ENCODE measurements around the gene MYOM1.

MYOM1 gene

DNA sequence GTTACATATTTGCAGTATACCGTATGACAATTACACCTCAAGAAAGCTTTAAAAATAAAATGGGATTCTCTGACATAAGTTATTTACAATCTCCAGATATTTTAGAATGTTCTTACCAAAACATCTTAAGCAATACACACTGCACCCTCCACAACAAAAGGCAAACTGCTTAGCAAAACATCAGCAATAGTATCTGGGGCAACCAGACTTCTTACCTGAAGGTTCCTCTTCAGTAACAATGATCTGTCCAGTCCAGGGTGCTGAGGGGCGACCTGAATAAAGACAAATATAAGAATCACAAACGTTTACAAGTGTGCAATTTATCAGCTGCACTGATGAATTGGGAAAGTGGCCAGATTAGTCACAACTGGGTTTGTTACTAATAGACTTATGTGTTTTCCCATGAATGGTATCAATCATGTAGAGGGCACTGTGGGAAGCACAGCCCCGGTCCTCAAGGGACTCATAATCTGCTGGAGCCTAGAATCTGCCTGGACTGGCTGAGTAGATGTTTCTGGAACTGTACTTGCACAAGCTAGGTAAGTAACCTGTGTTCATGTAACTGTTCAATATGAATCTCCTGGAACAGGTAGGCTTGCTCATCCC, 70.7 kb downstream of the MYOM1 start:
- no peak for DNase-seq

DNA sequence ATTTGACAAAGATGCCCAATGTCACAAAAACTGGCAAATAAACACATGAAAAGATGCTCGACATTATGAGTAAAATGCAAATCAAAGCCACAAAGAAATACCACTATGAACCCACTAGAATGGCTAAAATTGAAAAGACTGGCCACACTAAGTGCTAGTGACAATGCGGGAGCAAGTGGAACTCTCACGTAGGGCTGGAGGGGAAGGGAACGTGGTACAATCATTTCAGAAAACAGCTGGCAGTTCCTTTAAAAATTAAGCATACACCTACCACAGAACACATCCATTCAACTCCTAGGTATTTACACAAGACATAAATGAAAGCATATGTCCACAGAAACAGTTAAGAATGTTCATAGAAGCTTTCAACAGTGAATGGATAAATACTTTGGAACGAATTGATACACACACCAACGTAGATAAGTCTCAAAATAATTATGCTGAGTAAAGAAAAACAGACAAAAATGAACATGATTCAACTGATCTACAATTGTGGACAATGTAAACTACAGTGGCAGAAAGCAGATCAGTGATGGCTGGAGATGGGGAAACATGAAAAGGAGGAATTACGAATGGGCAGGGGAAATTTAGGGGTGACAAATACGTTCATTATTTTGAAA, 71.7 kb downstream of the MYOM1 start:
- DNase-seq: no peak

DNA sequence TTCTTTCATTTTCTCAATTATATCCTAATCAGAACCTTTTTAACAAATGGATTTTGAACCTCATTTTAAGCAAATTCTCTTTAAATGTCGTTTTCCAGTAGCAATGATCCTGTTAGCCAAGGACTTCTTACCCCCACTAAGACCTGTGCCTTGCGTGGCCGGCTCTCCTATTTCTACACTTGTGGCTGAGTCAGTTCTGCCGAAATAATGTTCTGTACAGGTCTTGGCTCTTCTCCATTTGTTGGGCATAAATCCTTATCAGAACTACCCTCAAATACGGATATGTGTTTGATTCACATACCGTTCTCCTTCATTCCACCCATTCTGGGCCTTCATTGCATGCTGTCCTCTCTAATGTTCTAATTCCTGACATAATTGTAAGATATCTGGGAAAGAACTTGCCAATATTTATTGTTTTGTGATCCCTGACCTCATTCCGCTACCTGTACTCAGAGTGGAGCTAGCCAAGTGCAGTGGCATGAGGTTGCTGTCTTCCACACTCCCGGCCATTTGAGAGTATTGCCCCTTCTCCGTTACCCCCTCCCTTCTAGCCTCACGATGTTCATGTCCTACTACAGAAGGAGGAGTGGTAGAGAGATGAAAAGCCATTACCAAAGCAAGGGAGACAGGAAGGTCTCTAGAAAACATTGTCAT, 78.7 kb downstream of the MYOM1 start:
- no peak for DNase-seq

DNA sequence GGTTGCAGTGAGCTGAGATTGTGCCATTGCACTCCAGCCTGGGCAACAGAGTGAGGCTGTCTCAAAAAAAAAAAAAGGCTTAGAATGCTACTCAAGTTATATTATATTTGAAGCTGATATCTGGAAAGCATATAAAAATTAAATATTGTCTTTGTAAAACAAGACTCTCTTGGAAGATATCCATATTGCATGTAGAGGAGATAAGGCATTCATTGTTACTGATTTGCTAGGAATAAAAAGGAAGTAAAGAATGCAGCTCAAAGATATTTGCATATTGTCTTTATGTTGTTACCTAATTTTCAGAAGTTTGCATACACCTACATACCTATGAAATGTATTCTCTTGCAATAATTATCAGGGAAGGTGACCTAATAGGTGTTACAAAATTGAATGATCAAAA, 79.4 kb downstream of the MYOM1 start:
- DNase-seq: no peak

GRCh38 chr18:3139406-3139805, 80.4 kb downstream of the MYOM1 start:
- DNase-seq: no peak

DNA sequence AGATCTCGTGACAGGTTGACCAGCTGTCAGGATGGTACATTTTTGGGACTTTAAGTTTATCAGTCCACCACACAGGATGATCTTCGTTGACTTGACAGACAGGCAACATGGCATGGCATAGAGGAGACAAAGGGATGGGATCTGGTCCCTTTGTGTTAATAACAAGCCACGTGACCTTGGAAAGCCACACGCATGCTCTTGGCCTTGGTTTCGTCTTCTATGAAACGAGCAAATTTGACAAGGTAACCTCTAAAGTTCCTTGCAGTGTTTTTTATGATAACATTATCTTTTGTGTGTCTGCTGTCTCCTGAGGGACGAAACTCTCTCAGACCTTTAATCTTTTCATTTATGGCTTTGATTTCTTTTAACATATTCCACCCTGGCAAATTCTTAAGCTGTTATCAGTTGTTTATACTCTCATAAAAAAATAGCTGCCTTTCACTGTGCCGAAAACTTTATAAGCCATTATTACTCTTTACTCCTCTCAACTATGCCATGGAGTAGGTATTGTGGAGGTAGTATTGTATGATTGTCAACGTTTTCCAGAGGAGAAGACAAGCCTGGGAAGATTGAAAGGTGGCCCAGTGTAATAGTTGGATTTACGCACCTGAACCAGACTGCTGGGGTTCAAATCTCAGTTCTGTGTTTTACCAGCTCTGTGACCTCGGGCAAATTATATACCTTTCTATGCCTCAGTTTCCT, 81.3 kb downstream of the MYOM1 start:
- no peak for DNase-seq

GRCh38 chr18:3135536-3135935, 84.2 kb downstream of the MYOM1 start:
- no peak for DNase-seq

DNA sequence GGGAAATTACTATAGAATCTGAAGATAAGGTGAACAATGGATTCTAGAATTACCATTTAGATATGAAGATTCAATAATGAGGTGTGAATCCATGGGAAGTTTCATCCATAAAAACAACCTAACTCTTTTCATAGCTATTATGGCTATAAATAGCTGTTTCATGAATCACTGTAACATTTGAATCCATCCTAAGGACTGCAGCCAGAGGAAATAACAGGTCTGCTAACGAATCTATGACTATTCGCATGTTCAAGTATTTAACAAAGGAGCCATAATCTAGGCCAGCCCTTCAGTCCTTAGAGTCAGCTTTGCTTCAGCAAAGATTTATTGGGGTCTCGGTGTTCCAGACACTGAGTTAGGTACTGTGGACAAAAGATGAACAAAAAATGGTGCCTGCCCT, 87.1 kb downstream of the MYOM1 start:
- no peak for DNase-seq

DNA sequence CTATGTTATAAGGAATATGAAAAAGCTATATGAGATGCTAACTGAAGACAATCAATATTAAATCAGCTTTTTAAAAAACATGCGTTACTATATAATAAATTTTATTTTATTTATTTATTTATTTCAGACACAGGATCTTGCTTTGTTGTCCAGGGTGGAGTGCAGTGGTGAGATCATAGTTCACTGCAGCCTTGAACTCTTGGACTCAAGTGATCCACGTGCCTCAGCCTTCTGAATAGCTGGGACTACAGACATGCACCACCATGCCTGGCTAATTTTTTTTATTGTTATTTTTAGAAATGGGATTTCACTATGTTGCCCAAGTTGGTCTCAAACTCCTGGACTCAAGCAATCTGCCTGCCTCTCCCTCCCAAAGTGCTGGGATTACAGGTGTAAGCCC, 89.4 kb downstream of the MYOM1 start:
- no peak for DNase-seq

GRCh38 chr18:3129053-3129864, 90.5 kb downstream of the MYOM1 start:
- peak; percentile 54 for DNase-seq

GRCh38 chr18:3126457-3127097, 93.2 kb downstream of the MYOM1 start:
- no peak for DNase-seq

GRCh38 chr18:3124822-3125221, 94.9 kb downstream of the MYOM1 start:
- DNase-seq: no peak

GRCh38 chr18:3122851-3123250, 96.9 kb downstream of the MYOM1 start:
- no peak for DNase-seq

DNA sequence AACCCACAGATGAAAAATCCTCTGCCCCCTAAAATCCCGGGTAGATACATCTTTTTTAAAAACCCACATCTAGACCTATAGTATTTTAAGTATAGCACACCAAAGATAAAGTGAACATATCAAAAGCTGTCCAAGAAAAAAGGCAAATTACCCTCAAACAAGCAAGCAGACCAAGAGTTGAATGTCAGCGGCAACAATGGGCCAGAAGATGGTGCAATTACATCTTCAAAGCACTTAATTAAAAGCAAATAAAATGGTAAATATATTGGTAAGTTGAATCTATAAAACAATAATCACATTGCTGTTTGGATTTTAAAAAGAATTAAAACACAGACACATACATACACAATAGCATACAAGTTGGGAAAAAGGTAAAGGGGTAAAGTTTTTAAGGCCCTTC, 98.5 kb downstream of the MYOM1 start:
- DNase-seq: no peak

GRCh38 chr18:3120356-3120755, 99.4 kb downstream of the MYOM1 start:
- DNase-seq: no peak

GRCh38 chr18:3119401-3120341, 100.1 kb downstream of the MYOM1 start:
- no peak for DNase-seq

GRCh38 chr18:3118195-3119010, 101.4 kb downstream of the MYOM1 start:
- no peak for DNase-seq

GRCh38 chr18:3117493-3118192, 102.1 kb downstream of the MYOM1 start:
- DNase-seq: no peak

- DNase-seq: no peak
Observed at GRCh38 chr18:3115447-3116030, 104.2 kb downstream of the MYOM1 start.
